Activated CD4-positive, alpha-beta memory T cell treated with anti-CD3 and anti-CD28 coated beads, Interleukin-2, amount 10 ng/mL, durations not matched to agents 7 days and 5 days (primary cell): ENCODE results near the gene SCN8A. TPM values are rescaled to one million over a fixed set of nuclear protein-coding genes. Genes with fewer than 3 reads are reported as not detected.
"Not testable (repeated sequence)": the region's sequence is repeated elsewhere in the genome, so short reads cannot be mapped to it uniquely, and the experiment has no call there.

Experiments
- CTCF ChIA-PET: fragments of 350-600 bp; sonication (Branson Sonifier 250); formaldehyde crosslinking; loops from one replicate; lab custom pipeline; 2021; ENCODE audit warnings: antibody characterized with exemption, inconsistent platforms; lab: Charles Lee
- POLR2A ChIA-PET: fragments of 350-600 bp; sonication (Branson Sonifier 250); formaldehyde crosslinking; loops from one replicate; lab custom pipeline; 2021; ENCODE audit warnings: antibody characterized with exemption; lab: Charles Lee
- DNase-seq: peaks from one replicate; pipeline ENCODE4 v3.0.0-alpha.2; 2020
- H3K27ac Mint-ChIP-seq: one replicate; pipeline ENCODE4 v1.8.0; 2021; ENCODE audit warnings: mild to moderate bottlenecking, mixed read lengths
- H3K27me3 Mint-ChIP-seq: one replicate; pipeline ENCODE4 v1.8.0; 2021; ENCODE audit warnings: mixed read lengths
- H3K36me3 Mint-ChIP-seq: one replicate; pipeline ENCODE4 v1.8.0; 2021; ENCODE audit warnings: low read depth, mixed read lengths
- H3K4me1 Mint-ChIP-seq: one replicate; pipeline ENCODE4 v1.8.0; 2021; ENCODE audit warnings: mixed read lengths
- H3K4me3 Mint-ChIP-seq: one replicate; pipeline ENCODE4 v1.8.0; 2021; ENCODE audit warnings: mild to moderate bottlenecking, mixed read lengths
- H3K9me3 Mint-ChIP-seq: one replicate; pipeline ENCODE4 v1.8.0; 2021; ENCODE audit warnings: mixed read lengths
- total RNA-seq, 2 experiments: library from RNA; stranded (reverse); gene quantifications; one replicate each; pipeline ENCODE4 v1.2.3, GENCODE V29; 2021

Gene SCN8A
- under 1 TPM; 0.33 to 0.58 TPM for total RNA-seq

DNA sequence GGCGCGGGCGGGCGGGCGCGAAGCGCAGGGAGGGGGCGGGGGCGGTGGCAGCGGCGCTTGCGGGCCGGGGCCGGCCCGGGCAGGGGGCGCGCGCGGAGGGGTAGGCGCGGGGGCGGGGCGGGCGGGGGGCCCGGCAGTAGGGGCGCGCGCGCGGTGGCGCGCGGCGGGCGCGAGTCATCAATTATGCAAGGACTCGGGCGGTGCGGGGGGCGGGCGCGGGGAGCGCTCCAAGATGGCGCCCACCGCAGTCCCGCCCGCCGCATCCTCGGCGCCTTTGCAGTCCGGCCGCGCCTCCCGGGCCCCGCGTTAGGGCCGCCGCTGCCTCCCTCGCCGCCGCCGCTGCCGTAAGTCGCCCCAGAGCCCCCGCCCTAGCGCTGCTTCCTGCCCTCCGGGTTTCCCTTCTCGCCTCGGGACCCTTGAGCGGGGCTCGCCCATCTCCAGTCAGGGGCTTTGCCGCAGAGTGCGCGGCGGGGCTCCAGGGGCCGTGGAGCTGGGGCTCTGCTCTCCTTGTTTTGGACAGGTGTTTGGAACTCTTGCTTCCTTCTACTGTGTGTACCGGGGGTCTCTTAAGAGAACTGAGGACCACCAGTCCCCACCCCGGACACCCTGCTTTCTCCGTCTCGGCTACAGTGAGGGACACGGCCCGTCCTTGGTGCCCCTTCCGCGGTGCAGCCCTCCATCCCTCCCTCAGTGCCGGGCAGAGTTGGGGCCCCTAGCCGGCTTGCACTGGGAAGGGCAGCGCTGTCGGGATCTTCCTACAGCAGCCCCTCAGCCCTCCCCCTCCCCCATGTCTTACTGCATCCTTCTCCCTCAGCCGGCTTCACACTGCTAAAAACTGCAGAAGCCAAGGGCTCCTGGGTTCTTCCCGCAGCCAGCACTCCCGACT, at the start of gene SCN8A:
TSS of gene SCN8A (plus strand) at position 218 of the 886 bp plus-strand sequence. CDS start 71,585 bp downstream, outside the sequence.
- Mint-ChIP-seq H3K9me3 (no peaks in the 10 kb centered on the region), H3K4me3 (peak within 1 kb of the TSS; percentile 81), H3K27ac (peak within 1 kb of the TSS; percentile 23), H3K4me1 (peaks cover 21% of the 10 kb centered on the region), H3K36me3 (peaks cover 4% of the 10 kb centered on the region), H3K27me3 (peaks cover 58% of the 10 kb centered on the region)
- ChIA-PET POLR2A (interaction anchor here (0.5 kb wide), 1 partner anchor 200 kb away, joined by 3 read pairs; the partner anchor contains the start of gene GALNT6), CTCF (interaction anchor here (1.6 kb wide), 1 partner anchor 170 kb away, joined by 5 read pairs; no protein-coding TSS in a partner anchor)
- DNase-seq: peak; percentile 43

DNA sequence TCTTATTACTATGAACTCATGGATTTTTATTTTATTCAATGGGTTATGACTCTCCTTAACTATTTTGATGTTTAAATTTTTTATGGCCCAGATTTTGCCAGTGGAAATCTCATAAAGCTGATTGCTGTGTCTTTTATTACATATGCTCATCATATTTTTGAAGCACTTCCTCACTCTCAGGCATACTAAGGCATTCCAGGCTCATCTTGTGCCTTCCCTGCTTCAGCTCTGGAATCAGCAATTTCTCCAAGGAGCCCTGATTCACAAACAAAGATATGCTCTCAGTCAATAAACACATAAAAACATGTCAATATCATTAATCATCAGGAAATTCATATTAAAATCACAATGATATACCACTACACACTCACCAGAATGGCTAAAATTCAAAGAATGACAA, 44.9 kb upstream of the SCN8A start:
- POLR2A ChIA-PET: no interaction called here
- DNase-seq: no peak
- Mint-ChIP-seq H3K4me1 (no peaks in the 10 kb centered on the region), H3K27ac (no peak overlapping the region), H3K9me3 (no peaks in the 10 kb centered on the region), H3K36me3 (no peaks in the 10 kb centered on the region), H3K27me3 (peaks cover 16% of the 10 kb centered on the region), H3K4me3 (no peak overlapping the region)
- CTCF ChIA-PET: interaction anchor here (0.6 kb wide), 1 partner anchor 182 kb away, joined by 3 read pairs; no protein-coding TSS in a partner anchor

DNA sequence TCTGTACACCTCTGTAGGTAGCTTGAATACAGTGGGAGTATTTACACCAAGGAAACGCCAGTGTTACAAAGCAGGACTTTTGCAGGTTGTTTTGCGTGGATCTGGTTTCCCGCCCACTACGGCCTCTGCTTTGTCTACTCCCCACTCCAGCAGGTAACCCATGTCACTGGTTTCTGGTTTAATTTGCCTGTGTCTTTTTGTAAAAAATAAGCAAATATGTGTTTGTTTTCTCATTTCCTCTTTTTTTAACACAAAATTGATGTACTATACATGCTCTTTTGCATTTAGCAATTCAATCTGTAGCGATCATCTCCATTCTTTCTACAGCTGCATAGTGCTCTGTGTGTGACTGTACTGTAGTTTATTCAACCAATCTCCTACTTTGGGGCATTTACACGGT, 43.4 kb upstream of the SCN8A start:
- CTCF ChIA-PET: no interaction called here
- no peak for DNase-seq
- POLR2A ChIA-PET: no interaction called here

DNA sequence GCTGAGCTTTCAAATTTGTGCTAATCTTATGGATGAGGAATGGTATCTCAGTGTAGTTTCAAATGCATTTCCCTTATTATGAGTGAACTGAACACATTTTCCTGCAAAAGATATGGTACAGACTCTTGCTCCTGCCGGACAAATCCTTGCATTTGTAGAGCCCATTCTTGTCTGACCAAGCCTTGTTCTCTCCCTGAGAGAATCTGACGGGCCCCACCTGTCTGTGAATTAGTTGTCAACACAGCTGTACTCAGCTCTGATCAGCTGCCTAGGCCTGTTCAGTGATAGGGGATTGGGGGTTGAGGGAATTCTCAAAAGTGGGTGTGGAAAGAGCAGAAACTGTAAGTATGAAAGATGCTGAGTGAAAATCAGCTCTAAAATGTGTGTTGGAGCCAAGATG, 42.8 kb upstream of the SCN8A start:
- Mint-ChIP-seq H3K36me3 (no peaks in the 10 kb centered on the region), H3K9me3 (no peaks in the 10 kb centered on the region), H3K27me3 (peaks cover 27% of the 10 kb centered on the region), H3K4me3 (no peak overlapping the region), H3K4me1 (no peaks in the 10 kb centered on the region), H3K27ac (no peak overlapping the region)
- no peak for DNase-seq
- ChIA-PET POLR2A (no interaction called here), CTCF (no interaction called here)

More for the DNA sequence above, 43.4 kb upstream of the SCN8A start:
- Mint-ChIP-seq H3K9me3 (no peaks in the 10 kb centered on the region), H3K4me1 (no peaks in the 10 kb centered on the region), H3K36me3 (no peaks in the 10 kb centered on the region), H3K27me3 (peaks cover 23% of the 10 kb centered on the region), H3K27ac (no peak overlapping the region), H3K4me3 (no peak overlapping the region)

DNA sequence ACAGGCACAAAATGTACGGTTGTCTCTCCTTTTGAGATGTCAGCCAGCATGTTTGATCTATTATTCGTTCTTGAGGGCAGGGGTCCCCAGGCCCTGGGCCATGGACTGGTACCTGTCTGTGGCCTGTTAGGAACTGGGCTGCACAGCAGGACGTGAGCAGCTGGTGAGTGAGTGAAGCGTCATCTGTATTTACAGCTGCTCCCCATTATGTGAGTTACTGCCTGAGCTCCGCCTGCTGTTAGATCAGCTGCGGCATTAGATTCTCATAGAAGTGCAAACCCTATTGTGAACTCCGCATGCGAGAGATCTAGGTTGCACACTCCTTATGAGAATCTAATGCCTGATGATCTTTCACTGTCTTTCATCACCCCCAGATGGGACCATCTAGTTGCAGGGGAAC, 41.4 kb upstream of the SCN8A start:
- Mint-ChIP-seq H3K9me3 (no peaks in the 10 kb centered on the region), H3K27me3 (peaks cover 32% of the 10 kb centered on the region), H3K27ac (no peak overlapping the region), H3K4me3 (no peak overlapping the region), H3K4me1 (no peaks in the 10 kb centered on the region), H3K36me3 (no peaks in the 10 kb centered on the region)
- CTCF ChIA-PET: no interaction called here
- no peak for DNase-seq
- POLR2A ChIA-PET: no interaction called here

DNA sequence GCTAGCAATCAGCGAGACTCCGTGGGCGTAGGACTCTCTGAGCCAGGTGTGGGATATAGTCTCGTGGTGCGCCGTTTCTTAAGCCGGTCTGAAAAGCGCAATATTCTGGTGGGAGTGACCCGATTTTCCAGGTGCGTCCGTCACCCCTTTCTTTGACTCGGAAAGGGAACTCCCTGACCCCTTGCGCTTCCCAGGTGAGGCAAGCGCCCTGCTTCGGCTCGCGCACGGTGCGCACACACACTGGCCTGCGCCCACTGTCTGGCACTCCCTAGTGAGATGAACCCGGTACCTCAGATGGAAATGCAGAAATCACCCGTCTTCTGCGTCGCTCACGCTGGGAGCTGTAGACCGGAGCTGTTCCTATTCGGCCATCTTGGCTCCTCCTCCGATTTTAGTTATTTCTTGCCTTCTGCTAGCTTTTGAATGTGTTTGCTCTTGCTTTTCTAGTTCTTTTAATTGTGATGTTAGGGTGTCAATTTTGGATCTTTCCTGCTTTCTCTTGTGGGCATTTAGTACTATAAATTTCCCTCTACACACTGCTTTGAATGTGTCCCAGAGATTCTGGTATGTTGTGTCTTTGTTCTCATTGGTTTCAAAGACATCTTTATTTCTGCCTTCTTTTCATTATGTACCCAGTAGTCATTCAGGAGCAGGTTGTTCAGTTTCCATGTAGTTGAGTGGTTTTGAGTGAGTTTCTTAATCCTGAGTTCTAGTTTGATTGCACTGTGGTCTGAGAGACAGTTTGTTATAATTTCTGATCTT, 22.6 kb upstream of the SCN8A start:
- H3K9me3 Mint-ChIP-seq, DNase-seq, H3K4me1 Mint-ChIP-seq, H3K4me3 Mint-ChIP-seq, H3K27me3 Mint-ChIP-seq, H3K27ac Mint-ChIP-seq, CTCF ChIA-PET, H3K36me3 Mint-ChIP-seq, POLR2A ChIA-PET: not testable (repeated sequence)

DNA sequence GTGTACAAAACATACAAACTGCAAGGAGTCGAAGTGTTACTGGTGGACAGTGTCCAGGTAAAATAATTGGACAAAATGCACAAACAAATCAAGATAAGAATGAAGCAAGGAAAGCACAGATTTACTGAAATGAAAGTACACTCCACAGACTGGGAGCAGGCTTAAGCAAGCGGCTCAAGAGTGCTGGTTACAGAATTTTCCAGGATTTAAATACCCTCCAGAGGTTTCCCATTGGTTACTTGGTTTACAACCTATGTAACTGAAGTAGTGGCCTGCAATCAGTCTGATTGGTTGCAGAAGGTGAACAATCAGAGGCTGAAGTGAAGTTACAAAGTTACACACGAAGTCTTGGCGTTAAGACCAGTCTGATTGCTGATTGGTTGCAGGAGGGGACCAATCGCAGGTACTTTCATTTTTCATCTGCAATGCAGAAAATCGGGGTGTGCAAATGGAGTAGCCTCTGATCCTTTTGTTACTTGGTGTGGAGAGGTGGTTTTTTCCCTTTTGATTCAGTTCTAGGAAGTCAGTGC, 11.6 kb upstream of the SCN8A start:
- Mint-ChIP-seq H3K4me1 (no peaks in the 10 kb centered on the region), H3K4me3 (no peak overlapping the region), H3K9me3 (no peaks in the 10 kb centered on the region), H3K36me3 (no peaks in the 10 kb centered on the region), H3K27ac (no peak overlapping the region), H3K27me3 (peaks cover 32% of the 10 kb centered on the region)
- ChIA-PET POLR2A (no interaction called here), CTCF (no interaction called here)
- DNase-seq: no peak

DNA sequence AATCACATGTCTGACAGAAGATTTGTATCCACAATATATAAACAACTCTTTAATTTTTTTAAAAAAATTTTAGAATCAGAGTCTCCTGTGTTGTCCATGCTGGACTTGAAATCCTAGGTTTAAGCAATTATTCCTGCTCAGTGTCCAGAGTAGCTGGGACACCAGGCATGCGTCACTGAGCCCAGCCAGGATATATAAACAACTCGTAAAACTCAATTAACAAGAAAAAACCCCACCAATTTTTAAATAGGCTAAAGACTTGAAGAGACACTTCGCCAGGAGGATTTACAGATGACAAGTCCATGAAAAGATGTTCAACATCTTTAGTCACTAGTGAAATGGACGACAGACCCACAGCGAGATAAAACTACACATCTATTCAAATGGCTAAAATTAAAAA, 2.0 kb upstream of the SCN8A start:
- Mint-ChIP-seq H3K36me3 (peaks cover 4% of the 10 kb centered on the region), H3K4me3 (no peak overlapping the region), H3K9me3 (no peaks in the 10 kb centered on the region), H3K27me3 (peaks cover 67% of the 10 kb centered on the region), H3K27ac (no peak overlapping the region), H3K4me1 (peaks cover 21% of the 10 kb centered on the region)
- ChIA-PET POLR2A (no interaction called here), CTCF (no interaction called here)
- no peak for DNase-seq

DNA sequence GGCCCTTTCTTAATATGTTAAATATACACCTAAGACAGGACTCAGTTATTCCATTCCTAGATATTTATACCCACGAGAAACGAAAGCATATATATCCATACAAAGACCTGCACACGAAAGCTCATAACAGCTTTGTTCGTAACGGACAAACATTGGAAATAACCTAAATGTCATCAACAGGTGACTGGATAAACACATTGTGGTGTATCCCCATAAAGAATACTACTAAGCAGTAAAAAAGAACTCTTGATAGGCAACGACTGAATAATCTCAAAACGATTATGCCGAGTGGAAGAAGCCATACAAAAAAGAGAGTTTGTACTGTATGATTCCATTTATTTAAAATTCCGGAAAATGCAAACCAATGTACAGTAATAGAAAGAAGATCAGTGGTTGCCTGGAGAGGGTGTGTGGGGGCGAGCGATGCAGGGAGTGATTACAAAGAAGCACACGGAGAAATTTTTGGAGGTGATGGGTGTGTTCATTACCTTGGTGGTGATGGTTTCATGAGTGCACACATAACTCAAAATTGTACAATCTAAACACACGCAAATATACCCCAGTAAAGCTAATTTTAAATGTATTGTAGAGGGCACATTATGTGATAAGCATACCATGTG, 1.4 kb upstream of the SCN8A start:
- DNase-seq: no peak
- H3K9me3 Mint-ChIP-seq: no peaks in the 10 kb centered on the region
- H3K36me3 Mint-ChIP-seq: peaks cover 4% of the 10 kb centered on the region
- CTCF ChIA-PET: interaction anchor here (0.6 to 1.6 kb wide), 3 partner anchors 10 to 169 kb away, joined by 3 to 6 read pairs (median 5); partner anchors contain the start of gene SLC4A8
- POLR2A ChIA-PET: no interaction called here
- peak overlapping the region; percentile 81 for H3K4me3 Mint-ChIP-seq
- no peak overlapping the region for H3K27ac Mint-ChIP-seq
- peaks cover 63% of the 10 kb centered on the region for H3K27me3 Mint-ChIP-seq
- peaks cover 21% of the 10 kb centered on the region for H3K4me1 Mint-ChIP-seq

DNA sequence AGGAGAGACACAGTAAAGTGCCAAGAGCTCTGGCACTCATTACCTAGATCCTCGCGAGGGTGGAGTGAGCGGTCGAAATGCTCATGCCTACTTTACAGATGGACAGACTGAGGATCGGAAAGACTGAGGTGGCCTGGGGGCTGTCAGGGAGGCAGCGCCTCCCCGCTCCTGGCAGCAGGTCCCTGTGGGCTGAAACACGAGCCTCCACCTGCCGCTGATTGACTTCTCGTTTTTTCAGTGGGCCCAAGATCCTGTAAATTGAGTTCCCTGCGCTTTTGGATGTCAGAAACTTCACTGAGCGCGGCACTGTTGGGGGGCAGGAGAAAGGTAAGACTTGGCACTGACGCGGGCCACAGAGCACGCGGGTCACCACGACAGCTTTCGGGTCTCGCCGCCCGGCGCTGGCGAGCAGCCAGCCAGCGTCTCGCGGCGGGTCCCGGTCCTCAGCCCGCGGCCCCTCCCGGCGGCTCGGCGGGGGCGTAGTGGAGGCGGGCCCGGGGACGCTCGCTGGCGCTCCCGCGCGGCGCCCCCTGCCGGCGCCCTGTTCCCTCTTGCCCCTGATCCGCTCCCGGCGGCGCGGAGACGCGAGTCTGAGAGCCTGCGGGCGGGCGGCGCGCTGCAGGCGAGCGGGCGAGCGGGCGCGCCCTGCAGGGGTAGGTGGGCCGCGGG, 552 bp upstream of the SCN8A start:
- POLR2A ChIA-PET: no interaction called here
- Mint-ChIP-seq H3K36me3 (peaks cover 4% of the 10 kb centered on the region), H3K4me3 (peak overlapping the region; percentile 81), H3K9me3 (no peaks in the 10 kb centered on the region), H3K27ac (peak overlapping the region; percentile 23), H3K27me3 (peaks cover 59% of the 10 kb centered on the region), H3K4me1 (peaks cover 21% of the 10 kb centered on the region)
- CTCF ChIA-PET: interaction anchor here (0.6 to 1.6 kb wide), 3 partner anchors 9 to 169 kb away, joined by 3 to 6 read pairs (median 5); partner anchors contain the start of gene SLC4A8
- peak; percentile 74 for DNase-seq

DNA sequence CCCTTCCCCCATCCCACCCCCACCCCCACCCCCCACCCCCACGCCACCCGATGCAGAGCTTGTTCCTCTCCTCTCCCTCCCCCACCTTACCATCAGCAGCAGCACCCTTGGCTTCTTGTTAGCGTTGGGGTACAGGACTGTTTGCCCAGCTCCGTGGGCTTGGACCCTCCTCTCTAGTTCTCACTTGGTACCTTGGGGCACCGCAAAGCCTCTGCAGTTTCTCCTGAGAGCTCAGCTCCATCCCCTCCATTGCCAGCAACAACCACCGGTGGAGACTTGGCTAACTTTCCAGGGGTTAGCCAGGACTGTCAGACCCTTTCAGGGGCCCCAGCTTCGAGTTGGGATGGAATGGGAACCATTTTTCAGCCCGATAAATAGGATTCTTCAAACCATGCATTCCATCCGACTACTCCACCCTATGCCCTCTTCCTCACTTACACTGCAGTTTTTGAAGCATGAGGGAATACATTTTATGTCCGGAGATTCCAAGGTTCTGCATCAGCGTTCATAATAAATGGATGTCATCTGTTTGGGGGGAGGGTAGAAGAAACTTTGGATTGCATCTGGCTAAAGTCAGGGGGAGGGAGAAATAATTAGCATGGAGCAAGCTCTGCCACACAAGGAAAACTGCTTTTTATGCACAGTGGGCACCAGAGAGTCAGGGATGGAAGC, 1.1 kb downstream of the SCN8A start:
- CTCF ChIA-PET: no interaction called here
- POLR2A ChIA-PET: interaction anchor here (0.5 to 1.2 kb wide), 2 partner anchors 10 to 201 kb away, joined by 3 read pairs; partner anchors contain the start of gene GALNT6
- peaks cover 4% of the 10 kb centered on the region for H3K36me3 Mint-ChIP-seq

More for the DNA sequence above, 1.1 kb downstream of the SCN8A start:
- DNase-seq: no peak
- Mint-ChIP-seq H3K27ac (no peak overlapping the region), H3K4me3 (peak overlapping the region; percentile 69), H3K27me3 (peaks cover 63% of the 10 kb centered on the region), H3K9me3 (no peaks in the 10 kb centered on the region), H3K4me1 (peaks cover 21% of the 10 kb centered on the region)
